Esophagus muscularis mucosa (tissue), 4 donors: ENCODE data around the gene TAS1R1. TPM values are rescaled to one million over a fixed set of nuclear protein-coding genes. Genes with fewer than 3 reads are reported as not detected.
A peak's percentile ranks its signal among the peaks of the same experiment; 100 is the strongest.
"Not testable (repeated sequence)": the region's sequence is repeated elsewhere in the genome, so short reads cannot be mapped to it uniquely, and the experiment has no call there.

Experiments
- DNase-seq: peaks from one replicate; pipeline ENCODE4 v3.0.0-alpha.2; 2017; ENCODE audit errors: extremely low spot score
- H3K27ac ChIP-seq, 4 donors: fragments of 200-600 bp; sonication (generic); replicated peaks in 1 of 4; 1 replicate in 3 of 4; 2 replicates in 1 of 4; pipeline ENCODE4 v1.5.1; 2016 to 2019; ENCODE audit warnings: mild to moderate bottlenecking in 1 of 4
- H3K27me3 ChIP-seq, 4 donors: fragments of 200-600 bp; sonication (generic); one replicate each; pipeline versions ENCODE4 v1.5.1 to v1.6.0; 2016 to 2019
- H3K36me3 ChIP-seq, 4 donors: fragments of 200-600 bp; sonication (generic); one replicate each; pipeline ENCODE4 v1.5.1; 2016 to 2019
- H3K4me1 ChIP-seq, 4 donors: fragments of 200-600 bp; sonication (generic); one replicate each; pipeline ENCODE4 v1.5.1; 2016 to 2019
- H3K4me3 ChIP-seq, 4 donors: fragments of 200-600 bp; sonication (generic); 1 replicate in 2 of 4; 2 replicates in 2 of 4; pipeline ENCODE4 v1.5.1; 2016 to 2019; ENCODE audit warnings: mild to moderate bottlenecking in 4 of 4, moderate library complexity in 1 of 4
- H3K9me3 ChIP-seq, 4 donors: fragments of 200-600 bp; sonication (generic); 1 replicate in 3 of 4; 2 replicates in 1 of 4; pipeline ENCODE4 v1.5.1; 2016 to 2019
- EP300 ChIP-seq: sonication (generic); formaldehyde crosslinking; IDR thresholded peaks from one replicate; pipeline ENCODE4 v1.6.1; 2017; ENCODE audit warnings: antibody characterized with exemption
- POLR2A ChIP-seq: fragments of 450-650 bp; IDR thresholded peaks from one replicate; pipeline ENCODE4 v1.6.1; 2017; ENCODE audit warnings: antibody characterized with exemption, moderate library complexity, mild to moderate bottlenecking, low read depth
- POLR2AphosphoS5 ChIP-seq, 2 donors: sonication (generic); formaldehyde crosslinking; IDR thresholded peaks; one replicate each; pipeline ENCODE4 v1.6.1; 2017; ENCODE audit warnings: antibody characterized with exemption in 2 of 2
- WGBS: methylation state at CpG from one replicate; pipeline ENCODE4 v1.1.5; 2018; 5-methylcytosine and 5-hydroxymethylcytosine counted together
- intact Hi-C: fragments of 100-400 bp; cut with DNase I; formaldehyde crosslinking; loops from one replicate; pipeline ENCODE4 v1.15.1; 2023
- total RNA-seq, 4 donors: library from RNA; depleted of rRNA; stranded (reverse); fragments of >200 nt; gene quantifications; one replicate each; pipeline versions ENCODE4 v1.1.0 to v1.2.1, GENCODE V29; 2016
- TF ChIP-seq, protein P1 (sequence below), 3 experiments: fragments of 200-600 bp in 2 of 3; fragments of 450-650 bp in 1 of 3; sonication (generic) in 2 of 3; IDR thresholded peaks; one replicate each; pipeline ENCODE4 v1.5.1; 2017 to 2019; ENCODE audit warnings: antibody characterized with exemption in 3 of 3, mild to moderate bottlenecking in 2 of 3, moderate library complexity in 1 of 3

Gene TAS1R1
- total RNA-seq, 4 donors from 2014 or later = not detected

DNA sequence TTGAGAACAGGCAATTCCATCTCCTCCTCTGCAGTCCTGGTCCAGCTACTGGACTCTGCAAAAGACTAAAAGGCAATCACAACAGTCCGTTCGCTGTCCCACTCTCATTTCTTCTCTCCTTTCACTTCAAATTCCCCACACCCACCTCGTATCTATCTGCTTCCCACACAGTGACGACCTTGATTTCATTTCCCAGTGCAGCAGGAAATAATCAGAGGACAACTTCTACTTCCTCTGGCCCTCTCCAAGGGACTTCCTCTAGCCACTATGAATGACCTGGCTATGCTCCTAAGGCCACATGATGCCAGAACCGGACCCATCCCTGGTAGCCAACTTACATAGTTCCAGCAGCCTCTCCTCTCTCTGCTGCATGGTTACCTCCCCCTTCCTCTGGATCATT lies 8.8 kb upstream of the TAS1R1 start:
- TF ChIP-seq, protein P1, sequence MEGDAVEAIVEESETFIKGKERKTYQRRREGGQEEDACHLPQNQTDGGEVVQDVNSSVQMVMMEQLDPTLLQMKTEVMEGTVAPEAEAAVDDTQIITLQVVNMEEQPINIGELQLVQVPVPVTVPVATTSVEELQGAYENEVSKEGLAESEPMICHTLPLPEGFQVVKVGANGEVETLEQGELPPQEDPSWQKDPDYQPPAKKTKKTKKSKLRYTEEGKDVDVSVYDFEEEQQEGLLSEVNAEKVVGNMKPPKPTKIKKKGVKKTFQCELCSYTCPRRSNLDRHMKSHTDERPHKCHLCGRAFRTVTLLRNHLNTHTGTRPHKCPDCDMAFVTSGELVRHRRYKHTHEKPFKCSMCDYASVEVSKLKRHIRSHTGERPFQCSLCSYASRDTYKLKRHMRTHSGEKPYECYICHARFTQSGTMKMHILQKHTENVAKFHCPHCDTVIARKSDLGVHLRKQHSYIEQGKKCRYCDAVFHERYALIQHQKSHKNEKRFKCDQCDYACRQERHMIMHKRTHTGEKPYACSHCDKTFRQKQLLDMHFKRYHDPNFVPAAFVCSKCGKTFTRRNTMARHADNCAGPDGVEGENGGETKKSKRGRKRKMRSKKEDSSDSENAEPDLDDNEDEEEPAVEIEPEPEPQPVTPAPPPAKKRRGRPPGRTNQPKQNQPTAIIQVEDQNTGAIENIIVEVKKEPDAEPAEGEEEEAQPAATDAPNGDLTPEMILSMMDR (IDR thresholded peaks at IDR 0.05) = no peak
- TF ChIP-seq EP300 (no peak), POLR2A (no peak), POLR2AphosphoS5 (IDR thresholded peaks at IDR 0.05) (no peak)
- 52% methylated on average over 5 of the region's 5 CpGs for WGBS
- H3K4me3 ChIP-seq = no peak overlapping the region
- no peaks in the 10 kb centered on the region for H3K27me3 ChIP-seq
- H3K36me3 ChIP-seq = peaks cover 66 to 99% (median 85%) of the 10 kb centered on the region in 4 donors
- peak overlapping the region in 1 of 4 donors; percentile 41 for H3K27ac ChIP-seq
- DNase-seq = no peak
- intact Hi-C loops = no loop called here
- no peaks in the 10 kb centered on the region for H3K9me3 ChIP-seq
- H3K4me1 ChIP-seq = peaks cover 0 to 9% (median 2%) of the 10 kb centered on the region in 4 donors

GRCh38 chr1:6547301-6547700 lies 7.8 kb upstream of the TAS1R1 start:
- DNase-seq = no peak
- no peak overlapping the region for H3K4me3 ChIP-seq
- TF ChIP-seq, protein P1 (IDR thresholded peaks at IDR 0.05) = no peak
- TF ChIP-seq POLR2AphosphoS5 (IDR thresholded peaks at IDR 0.05) (no peak), POLR2A (no peak), EP300 (no peak)
- no peak overlapping the region for H3K27ac ChIP-seq
- peaks cover 0 to 12% (median 2%) of the 10 kb centered on the region in 4 donors for H3K4me1 ChIP-seq
- peaks cover 66 to 94% (median 79%) of the 10 kb centered on the region in 4 donors for H3K36me3 ChIP-seq
- no peaks in the 10 kb centered on the region for H3K27me3 ChIP-seq
- intact Hi-C loops = no loop called here
- WGBS = 68% methylated on average over 4 of the region's 4 CpGs
- H3K9me3 ChIP-seq = no peaks in the 10 kb centered on the region

DNA sequence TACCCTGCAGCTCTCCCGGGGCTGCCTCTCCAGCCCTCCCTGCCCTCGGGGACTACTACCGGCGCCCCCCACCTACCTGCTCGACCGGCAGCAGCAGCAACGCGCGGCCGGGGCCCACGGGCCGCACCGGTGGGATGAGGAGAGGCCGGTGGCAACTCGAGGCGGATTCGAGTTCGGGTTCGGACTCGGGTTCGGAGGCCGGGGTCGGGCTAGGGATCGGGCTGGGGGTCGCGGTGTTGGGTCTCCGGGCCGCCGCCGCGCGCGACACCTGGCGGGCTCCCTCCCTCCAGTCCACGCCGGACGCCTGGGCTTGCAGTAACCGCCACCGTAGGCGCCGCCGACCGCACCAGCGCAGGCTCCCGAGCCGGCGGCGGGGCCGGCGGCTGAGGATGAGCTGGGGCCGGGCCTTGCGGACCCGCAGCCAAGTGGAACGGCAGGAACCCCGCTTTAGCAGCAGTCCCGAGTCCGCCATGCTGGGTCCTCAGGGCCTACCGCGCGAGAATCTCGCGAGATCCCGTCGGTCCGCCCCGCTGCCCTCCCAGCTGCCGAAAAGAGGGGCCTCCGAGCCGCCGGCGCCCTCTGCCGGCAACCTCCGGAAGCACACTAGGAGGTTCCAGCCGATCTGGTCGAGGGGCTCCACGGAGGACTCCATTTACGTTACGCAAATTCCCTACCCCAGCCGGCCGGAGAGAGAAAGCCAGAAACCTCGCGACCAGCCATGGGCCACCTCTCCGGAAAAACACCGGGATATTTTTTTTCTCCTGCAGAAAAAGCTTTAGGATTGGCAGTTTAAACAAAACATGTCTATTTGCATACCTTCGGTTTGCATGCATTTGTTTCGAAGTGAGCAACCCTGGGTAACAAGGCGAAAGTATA lies 838 bp upstream of the TAS1R1 start, which contains the start of gene NOL9:
Gene NOL9, minus strand, starts transcription at position 483 of the 876 bp plus-strand sequence. Its CDS starts 11 bp downstream, at position 472.
- H3K4me1 ChIP-seq = peaks cover 15 to 28% (median 25%) of the 10 kb centered on the region in 4 donors
- intact Hi-C loops = loop anchor here (2.0 to 5.0 kb wide), 2 partner anchors 25 to 62 kb away; partner anchors contain the start of genes PLEKHG5 and ZBTB48
- peak within 1 kb of the TSS; percentile 82 to 85 (median 82) for H3K4me3 ChIP-seq
- H3K36me3 ChIP-seq = peaks cover 16 to 26% (median 18%) of the 10 kb centered on the region in 4 donors
- DNase-seq = peak; percentile 98
- no peaks in the 10 kb centered on the region for H3K9me3 ChIP-seq
- 4% methylated on average over 44 of the region's 87 CpGs for WGBS
- peak within 1 kb of the TSS; percentile 82 to 86 (median 84) for H3K27ac ChIP-seq
- no peaks in the 10 kb centered on the region for H3K27me3 ChIP-seq
- TF ChIP-seq POLR2A = no peak
- TF ChIP-seq POLR2AphosphoS5 (IDR thresholded peaks at IDR 0.05) = peak; percentile 73 to 88
- TF ChIP-seq, protein P1 (IDR thresholded peaks at IDR 0.05) = peak; percentile 97 to 99 (median 97)

DNA sequence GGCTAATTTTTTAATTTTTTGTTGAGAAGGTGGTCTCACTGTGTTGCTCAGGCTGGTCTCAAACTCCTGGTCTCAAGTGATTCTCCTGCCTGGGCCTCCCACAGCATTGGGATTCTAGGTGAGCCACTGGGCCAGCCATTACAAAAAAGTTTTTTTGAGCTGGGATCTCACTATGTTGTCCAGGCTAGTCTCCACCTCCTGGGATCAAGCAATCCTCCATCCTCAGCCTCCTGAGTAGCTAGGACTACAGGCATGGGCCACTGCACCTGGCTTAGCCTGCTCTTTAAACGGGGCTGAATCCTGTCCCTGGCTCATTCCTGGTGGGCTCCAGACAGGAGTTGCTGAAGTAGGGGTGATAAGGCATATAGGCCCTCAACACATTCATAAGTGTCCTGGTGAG lies 2.5 kb downstream of the TAS1R1 start:
- no peak overlapping the region for H3K27ac ChIP-seq
- no peaks in the 10 kb centered on the region for H3K9me3 ChIP-seq
- TF ChIP-seq EP300 (no peak), POLR2A (no peak), POLR2AphosphoS5 (IDR thresholded peaks at IDR 0.05) (no peak)
- TF ChIP-seq, protein P1 (IDR thresholded peaks at IDR 0.05) = no peak
- no peaks in the 10 kb centered on the region for H3K36me3 ChIP-seq
- WGBS = 94% methylated on average over 1 of the region's 1 CpG
- peaks cover 15 to 24% (median 22%) of the 10 kb centered on the region in 4 donors for H3K4me1 ChIP-seq
- H3K27me3 ChIP-seq = no peaks in the 10 kb centered on the region
- DNase-seq = no peak
- intact Hi-C loops = loop anchor here (5.0 kb wide), 1 partner anchor 85 kb away; no protein-coding TSS in a partner anchor
- H3K4me3 ChIP-seq = no peak overlapping the region

- not testable (repeated sequence) for H3K27me3 ChIP-seq, H3K4me3 ChIP-seq, H3K36me3 ChIP-seq, H3K27ac ChIP-seq, DNase-seq, H3K9me3 ChIP-seq
- 94% methylated on average over 7 of the region's 11 CpGs for WGBS
- intact Hi-C loops = loop anchor here (5.0 kb wide), 1 partner anchor 83 kb away; no protein-coding TSS in a partner anchor
- H3K4me1 ChIP-seq = peaks cover 5 to 10% (median 10%) of the 10 kb centered on the region in 4 donors
Measured at GRCh38 chr1:6559161-6559560, 4.1 kb downstream of the TAS1R1 start.
